Astrocyte (in vitro differentiated cells and primary cell): ENCODE data around the gene RIN1. TPM values are rescaled to one million over a fixed set of nuclear protein-coding genes. Genes with fewer than 3 reads are reported as not detected.
A peak's percentile ranks its signal among the peaks of the same experiment; 100 is the strongest.

ENCODE experiments used
- DNase-seq: peaks from one replicate; pipeline ENCODE4 v3.0.0-alpha.2; 2010; ENCODE audit warnings: low read depth
- FAIRE-seq: peaks from 2 replicates; lab custom pipeline; 2011; peaks lifted over from hg19 to GRCh38; lab: Jason Lieb, UNC
- H2AFZ ChIP-seq: 2 replicates; pipeline ENCODE4 v1.6.0; 2012; ENCODE audit warnings: low read depth, low read length, inconsistent platforms
- H3K27ac ChIP-seq: 2 replicates; pipeline ENCODE4 v1.5.1; 2011; ENCODE audit warnings: low read depth, low read length, inconsistent platforms
- H3K27me3 ChIP-seq: 2 replicates; pipeline ENCODE4 v1.6.0; 2011; ENCODE audit warnings: low read length, inconsistent platforms; ENCODE audit not compliant: insufficient read depth
- H3K36me3 ChIP-seq: 2 replicates; pipeline ENCODE4 v1.5.1; 2011; ENCODE audit warnings: low read length, inconsistent platforms; ENCODE audit not compliant: insufficient read depth
- H3K4me1 ChIP-seq: 2 replicates; pipeline ENCODE4 v1.5.1; 2011; ENCODE audit warnings: low read length, inconsistent platforms; ENCODE audit not compliant: insufficient read depth
- H3K4me2 ChIP-seq: 2 replicates; pipeline ENCODE4 v1.6.0; 2012; ENCODE audit warnings: low read length, inconsistent platforms
- H3K4me3 ChIP-seq: 2 replicates; pipeline ENCODE4 v1.5.1; 2011; ENCODE audit warnings: low read depth, mild to moderate bottlenecking, low read length, inconsistent platforms; ENCODE audit not compliant: insufficient read depth
- H3K79me2 ChIP-seq: 2 replicates; pipeline ENCODE4 v1.6.0; 2012; ENCODE audit warnings: mild to moderate bottlenecking, low read length, inconsistent platforms; ENCODE audit not compliant: insufficient read depth
- H3K9ac ChIP-seq: 2 replicates; pipeline ENCODE4 v1.6.0; 2012; ENCODE audit warnings: mild to moderate bottlenecking, low read length, inconsistent platforms
- H3K9me3 ChIP-seq: 2 replicates; pipeline ENCODE4 v1.5.1; 2012; ENCODE audit warnings: low read depth, mild to moderate bottlenecking, low read length, inconsistent platforms; ENCODE audit not compliant: insufficient read depth
- H4K20me1 ChIP-seq: 2 replicates; pipeline ENCODE4 v1.6.0; 2012; ENCODE audit warnings: low read length, inconsistent platforms; ENCODE audit not compliant: insufficient read depth
- H3K27ac Mint-ChIP-seq: one replicate; pipeline ENCODE4 v1.8.0; 2021; ENCODE audit warnings: mild to moderate bottlenecking, mixed read lengths; ENCODE audit not compliant: unreplicated experiment
- H3K27me3 Mint-ChIP-seq: one replicate; pipeline ENCODE4 v1.8.0; 2021; ENCODE audit warnings: low read depth, mixed read lengths; ENCODE audit not compliant: unreplicated experiment
- H3K36me3 Mint-ChIP-seq: one replicate; pipeline ENCODE4 v1.8.0; 2021; ENCODE audit warnings: low read depth, mixed read lengths; ENCODE audit not compliant: unreplicated experiment
- H3K4me1 Mint-ChIP-seq: one replicate; pipeline ENCODE4 v1.8.0; 2021; ENCODE audit warnings: low read depth, mixed read lengths; ENCODE audit not compliant: unreplicated experiment
- H3K4me3 Mint-ChIP-seq: one replicate; pipeline ENCODE4 v1.8.0; 2021; ENCODE audit warnings: mild to moderate bottlenecking, moderate library complexity, mixed read lengths; ENCODE audit not compliant: unreplicated experiment
- H3K9me3 Mint-ChIP-seq: one replicate; pipeline ENCODE4 v1.8.0; 2021; ENCODE audit warnings: mild to moderate bottlenecking, mixed read lengths; ENCODE audit not compliant: unreplicated experiment
- CTCF ChIP-seq: IDR thresholded peaks from 2 replicates; pipeline ENCODE4 v1.5.1; 2011; ENCODE audit warnings: low read depth, mild to moderate bottlenecking, inconsistent platforms, low read length, moderate library complexity; ENCODE audit not compliant: insufficient read depth
- EZH2 ChIP-seq: IDR thresholded peaks from 2 replicates; pipeline ENCODE4 v1.6.1; 2012; ENCODE audit warnings: mild to moderate bottlenecking, low read length, inconsistent platforms; ENCODE audit not compliant: insufficient read depth
- total RNA-seq: library from RNA; stranded (reverse); gene quantifications from 2 replicates; pipeline ENCODE4 v1.2.1, GENCODE V29; 2021

Gene RIN1
- total RNA-seq, 1 donor from 2014 or later, result 12.0 TPM

- Mint-ChIP-seq H3K4me1 (peaks cover 21% of the 10 kb centered on the region), H3K9me3 (peaks cover 1% of the 10 kb centered on the region), H3K36me3 (peaks cover 1% of the 10 kb centered on the region), H3K4me3 (peak within 1 kb of the TSS; percentile 92), H3K27me3 (no peaks in the 10 kb centered on the region), H3K27ac (peak within 1 kb of the TSS; percentile 95)
- TF ChIP-seq EZH2, result no peak
- H3K4me1 ChIP-seq, result peaks cover 33% of the 10 kb centered on the region
- peak within 1 kb of the TSS; percentile 96 for H3K4me2 ChIP-seq
- peak within 1 kb of the TSS; percentile 82 for H3K4me3 ChIP-seq
- DNase-seq, result peak; percentile 83
- FAIRE-seq, result no peak
- no peaks in the 10 kb centered on the region for H3K27me3 ChIP-seq
- H3K9ac ChIP-seq, result peak within 1 kb of the TSS; percentile 84
- peak within 1 kb of the TSS; percentile 100 for H2AFZ ChIP-seq
- H4K20me1 ChIP-seq, result peaks cover 18% of the 10 kb centered on the region
- H3K9me3 ChIP-seq, result no peaks in the 10 kb centered on the region
- H3K36me3 ChIP-seq, result no peaks in the 10 kb centered on the region
- peaks cover 27% of the 10 kb centered on the region for H3K79me2 ChIP-seq
- H3K27ac ChIP-seq, result peak within 1 kb of the TSS; percentile 40
Measured at GRCh38 chr11:66347425-66348276, 11.4 kb upstream of the RIN1 start, which contains the start of gene B4GAT1. TSS of gene B4GAT1 (minus strand) at chr11:66347629. CDS start at chr11:66347545, 84 bp downstream.

GRCh38 chr11:66346476-66347424, 10.5 kb upstream of the RIN1 start:
- peaks cover 33% of the 10 kb centered on the region for H3K4me1 ChIP-seq
- H3K9me3 Mint-ChIP-seq, result peaks cover 1% of the 10 kb centered on the region
- TF ChIP-seq EZH2 (no peak), CTCF (no peak)
- peaks cover 21% of the 10 kb centered on the region for H3K4me1 Mint-ChIP-seq
- H2AFZ ChIP-seq, result peak overlapping the region; percentile 100
- peaks cover 33% of the 10 kb centered on the region for H3K79me2 ChIP-seq
- peak overlapping the region; percentile 96 for H3K4me2 ChIP-seq
- no peaks in the 10 kb centered on the region for H3K9me3 ChIP-seq
- H3K27ac ChIP-seq, result no peak overlapping the region
- FAIRE-seq, result no peak
- no peaks in the 10 kb centered on the region for H3K27me3 ChIP-seq
- no peaks in the 10 kb centered on the region for H3K27me3 Mint-ChIP-seq
- peaks cover 1% of the 10 kb centered on the region for H3K36me3 Mint-ChIP-seq
- DNase-seq, result no peak
- H3K36me3 ChIP-seq, result no peaks in the 10 kb centered on the region
- H3K9ac ChIP-seq, result peak overlapping the region; percentile 84
- peak overlapping the region; percentile 98 for H3K4me3 Mint-ChIP-seq
- H3K27ac Mint-ChIP-seq, result no peak overlapping the region
- H4K20me1 ChIP-seq, result peaks cover 27% of the 10 kb centered on the region
- peak overlapping the region; percentile 81 for H3K4me3 ChIP-seq

GRCh38 chr11:66345316-66345649, 9.0 kb upstream of the RIN1 start:
- peak overlapping the region; percentile 96 for H3K4me2 ChIP-seq
- H3K9ac ChIP-seq, result peak overlapping the region; percentile 90
- Mint-ChIP-seq H3K36me3 (peaks cover under 1% of the 10 kb centered on the region), H3K4me1 (peaks cover 21% of the 10 kb centered on the region), H3K27ac (peak overlapping the region; percentile 97), H3K4me3 (peak overlapping the region; percentile 98), H3K27me3 (no peaks in the 10 kb centered on the region), H3K9me3 (peaks cover 1% of the 10 kb centered on the region)
- peaks cover 34% of the 10 kb centered on the region for H3K79me2 ChIP-seq
- H3K4me3 ChIP-seq, result peak overlapping the region; percentile 86
- FAIRE-seq (no peak), DNase-seq (no peak)
- no peaks in the 10 kb centered on the region for H3K9me3 ChIP-seq
- peaks cover 33% of the 10 kb centered on the region for H3K4me1 ChIP-seq
- no peak for TF ChIP-seq CTCF
- TF ChIP-seq EZH2, result no peak
- peak overlapping the region; percentile 61 for H3K27ac ChIP-seq
- peaks cover 31% of the 10 kb centered on the region for H4K20me1 ChIP-seq
- H3K27me3 ChIP-seq, result no peaks in the 10 kb centered on the region
- peak overlapping the region; percentile 87 for H2AFZ ChIP-seq
- peaks cover 3% of the 10 kb centered on the region for H3K36me3 ChIP-seq
